ENCODE measurements around the gene ZNF543. TPM values are rescaled to one million over a fixed set of nuclear protein-coding genes. Genes with fewer than 3 reads are reported as not detected.

The ZNF543 gene
- total and polyA plus RNA-seq, 2 of the 13 experiments (the other 11 are each of a cell fraction or from before 2014, with no cell fraction given) = 2.1 to 8.9 TPM

GRCh38 chr19:57280165-57280961 lies 39.9 kb upstream of the ZNF543 start, which contains the start of gene ZNF460 (continued):
- TF ChIP-seq ZBTB49 (CRISPR knock-in tag; IDR thresholded peaks at IDR 0.05; ENCODE audit: borderline replicate concordance) (no peak), SYNCRIP (IDR thresholded peaks at IDR 0.05; ENCODE audit: insufficient read depth, low read depth, low read length) (no peak), SNAI1 (CRISPR knock-in tag; IDR thresholded peaks at IDR 0.05; ENCODE audit: borderline replicate concordance) (no peak), AKNA (CRISPR knock-in tag; IDR thresholded peaks at IDR 0.05; ENCODE audit: borderline replicate concordance) (no peak), ZBTB20 (CRISPR knock-in tag; IDR thresholded peaks at IDR 0.05; ENCODE audit: borderline replicate concordance, low read depth) (peak; percentile 64; the same call in 1 of the 2 replicates), ZNF770 (CRISPR knock-in tag; IDR thresholded peaks at IDR 0.05) (no peak), HCFC1 (IDR thresholded peaks at IDR 0.05; ENCODE audit: low read depth, low read length) (peak; percentile 86), HIC2 (CRISPR knock-in tag; IDR thresholded peaks at IDR 0.05; ENCODE audit: low read depth) (peak; percentile 28; the same call in 1 of the 2 replicates), SOX13 (IDR thresholded peaks at IDR 0.05) (no peak), SOX13 (CRISPR knock-in tag; conservative IDR thresholded peaks at IDR 0.05 in 1 of 2, IDR thresholded peaks at IDR 0.05 in 1 of 2) (no peak)
